NCI-H146 (cell line): ENCODE measurements around the gene BHLHA9.
"Not testable (repeated sequence)": the region's sequence is repeated elsewhere in the genome, so short reads cannot be mapped to it uniquely, and the experiment has no call there.

Source experiments
- DNase-seq: peaks from one replicate; lab custom pipeline; 2025; lab: John Stamatoyannopoulos, UW

The BHLHA9 gene

GRCh38 chr17:1300371-1300905 lies 30.2 kb downstream of the BHLHA9 start:
- DNase-seq = no peak

GRCh38 chr17:1301546-1301945 lies 31.3 kb downstream of the BHLHA9 start:
- no peak for DNase-seq

- no peak for DNase-seq
Measured at GRCh38 chr17:1302761-1303160, 32.5 kb downstream of the BHLHA9 start.

GRCh38 chr17:1304522-1304921 lies 34.3 kb downstream of the BHLHA9 start:
- no peak for DNase-seq

- DNase-seq = no peak
Measured at GRCh38 chr17:1304962-1305563, 34.8 kb downstream of the BHLHA9 start.

- DNase-seq = not testable (repeated sequence)
Measured at GRCh38 chr17:1307829-1308228, 37.6 kb downstream of the BHLHA9 start.

- peak; percentile 56 for DNase-seq
Measured at GRCh38 chr17:1312261-1312870, 42.1 kb downstream of the BHLHA9 start.

GRCh38 chr17:1313270-1314005 lies 43.2 kb downstream of the BHLHA9 start:
- DNase-seq = no peak

GRCh38 chr17:1315409-1315808 lies 45.2 kb downstream of the BHLHA9 start:
- peak; percentile 38 for DNase-seq

GRCh38 chr17:1315891-1316403 lies 45.7 kb downstream of the BHLHA9 start:
- DNase-seq = peak; percentile 90
